ENCODE data around the gene VASN. TPM values are rescaled to one million over a fixed set of nuclear protein-coding genes. Genes with fewer than 3 reads are reported as not detected.

The VASN gene
- total and polyA plus RNA-seq, 2 donors from 2014 or later = 75.7 to 82.7 TPM

- Histone ChIP-seq H3K36me3 (ENCODE audit: control insufficient read depth in 2 of 3, insufficient read depth in 3 of 3, low read length in 3 of 3) (no peaks in the 10 kb centered on the region), H3K9me3 (ENCODE audit: control insufficient read depth in 2 of 3, insufficient read depth in 1 of 3, low read length in 3 of 3) (no peaks in the 10 kb centered on the region), H3K4me3 (ENCODE audit: low read length in 3 of 3) (peak overlapping the region in 1 of 3 donors; percentile 47), H3K27me3 (ENCODE audit: control insufficient read depth, insufficient read depth, low read length) (no peaks in the 10 kb centered on the region), H3K27ac (ENCODE audit: low read depth in 2 of 2, low read length in 2 of 2) (peak overlapping the region; percentile 90 to 93), H3K9ac (ENCODE audit: low read length in 3 of 3) (peak overlapping the region in 2 of 3 donors; percentile 41 to 78), H3K4me1 (ENCODE audit: control insufficient read depth in 2 of 3, insufficient read depth in 2 of 3, low read depth in 1 of 3, low read length in 3 of 3) (peaks cover 0 to 78% (median 68%) of the 10 kb centered on the region in 3 donors)
- TF ChIP-seq CTCF (IDR thresholded peaks at IDR 0.05; ENCODE audit: borderline replicate concordance, extremely low read depth, insufficient read depth) = no peak
- FAIRE-seq = no peak
- DNase-seq = peak; percentile 46 to 87 (median 73)
- intact Hi-C loops (cut with DNase I) = no loop called here
These were observed 48.4 kb upstream of the VASN start for GRCh38 chr16:4323071-4323844.

GRCh38 chr16:4323845-4324488 lies 47.7 kb upstream of the VASN start:
- intact Hi-C loops (cut with DNase I) = no loop called here
- Histone ChIP-seq H3K27ac (ENCODE audit: low read depth in 2 of 2, low read length in 2 of 2) (peak overlapping the region; percentile 90 to 93), H3K9ac (ENCODE audit: low read length in 3 of 3) (peak overlapping the region in 2 of 3 donors; percentile 29 to 78), H3K36me3 (ENCODE audit: control insufficient read depth in 2 of 3, insufficient read depth in 3 of 3, low read length in 3 of 3) (no peaks in the 10 kb centered on the region), H3K9me3 (ENCODE audit: control insufficient read depth in 2 of 3, insufficient read depth in 1 of 3, low read length in 3 of 3) (no peaks in the 10 kb centered on the region), H3K27me3 (ENCODE audit: control insufficient read depth, insufficient read depth, low read length) (no peaks in the 10 kb centered on the region), H3K4me1 (ENCODE audit: control insufficient read depth in 2 of 3, insufficient read depth in 2 of 3, low read depth in 1 of 3, low read length in 3 of 3) (peaks cover 0 to 77% (median 67%) of the 10 kb centered on the region in 3 donors), H3K4me3 (ENCODE audit: low read length in 3 of 3) (peak overlapping the region in 1 of 3 donors; percentile 47)
- FAIRE-seq = no peak
- no peak for TF ChIP-seq CTCF (IDR thresholded peaks at IDR 0.05; ENCODE audit: borderline replicate concordance, extremely low read depth, insufficient read depth)
- peak; percentile 70 to 93 (median 86) for DNase-seq

GRCh38 chr16:4324492-4325252 lies 47.0 kb upstream of the VASN start:
- intact Hi-C loops (cut with DNase I) = loop anchor here (5.0 kb wide), 1 partner anchor 32 kb away; no protein-coding TSS in a partner anchor
- peak overlapping the region in 2 of 3 donors; percentile 8 to 78 for H3K9ac ChIP-seq (ENCODE audit: low read length in 3 of 3)
- H3K36me3 ChIP-seq (ENCODE audit: control insufficient read depth in 2 of 3, insufficient read depth in 3 of 3, low read length in 3 of 3) = no peaks in the 10 kb centered on the region
- no peak for TF ChIP-seq CTCF (IDR thresholded peaks at IDR 0.05; ENCODE audit: borderline replicate concordance, extremely low read depth, insufficient read depth)
- peaks cover 0 to 77% (median 71%) of the 10 kb centered on the region in 3 donors for H3K4me1 ChIP-seq (ENCODE audit: control insufficient read depth in 2 of 3, insufficient read depth in 2 of 3, low read depth in 1 of 3, low read length in 3 of 3)
- H3K27me3 ChIP-seq (ENCODE audit: control insufficient read depth, insufficient read depth, low read length) = no peaks in the 10 kb centered on the region
- H3K9me3 ChIP-seq (ENCODE audit: control insufficient read depth in 2 of 3, insufficient read depth in 1 of 3, low read length in 3 of 3) = no peaks in the 10 kb centered on the region
- H3K27ac ChIP-seq (ENCODE audit: low read depth in 2 of 2, low read length in 2 of 2) = peak overlapping the region; percentile 90 to 93
- no peak for FAIRE-seq
- H3K4me3 ChIP-seq (ENCODE audit: low read length in 3 of 3) = peak overlapping the region in 2 of 3 donors; percentile 35 to 40
- peak in 2 of 5 donors; percentile 50 to 52 for DNase-seq
